AG08396 (cell line): Measurements from ENCODE around the gene JAK2.
A peak's percentile ranks its signal among the peaks of the same experiment; 100 is the strongest.
"Not testable (repeated sequence)": the region's sequence is repeated elsewhere in the genome, so short reads cannot be mapped to it uniquely, and the experiment has no call there.

Experiments
- DNase-seq: peaks from one replicate; pipeline ENCODE4 v3.0.0; 2012; ENCODE audit warnings: low spot score, mixed read lengths

The JAK2 gene

GRCh38 chr9:4980086-4980727 lies 4.9 kb upstream of the JAK2 start:
- DNase-seq: no peak

- no peak for DNase-seq
These were observed 2.2 kb upstream of the JAK2 start for GRCh38 chr9:4982721-4983482.

GRCh38 chr9:4983601-4984165 lies 1.4 kb upstream of the JAK2 start:
- DNase-seq: no peak

- DNase-seq: no peak
These were observed 876 bp upstream of the JAK2 start for GRCh38 chr9:4984171-4984620.

- peak; percentile 23 for DNase-seq
These were observed 554 bp downstream of the JAK2 start for GRCh38 chr9:4985386-4986266.

GRCh38 chr9:4986296-4986695 lies 1.2 kb downstream of the JAK2 start:
- DNase-seq: no peak

GRCh38 chr9:4986783-4987182 lies 1.7 kb downstream of the JAK2 start:
- no peak for DNase-seq

- DNase-seq: peak; percentile 43
These were observed 2.9 kb downstream of the JAK2 start for GRCh38 chr9:4987961-4988421.

- DNase-seq: no peak
These were observed 7.8 kb downstream of the JAK2 start for GRCh38 chr9:4992872-4993271.

- DNase-seq: no peak
These were observed 9.3 kb downstream of the JAK2 start for GRCh38 chr9:4994166-4994890.

- no peak for DNase-seq
These were observed 12.1 kb downstream of the JAK2 start for GRCh38 chr9:4997196-4997595.

GRCh38 chr9:4997631-4998030 lies 12.6 kb downstream of the JAK2 start:
- no peak for DNase-seq

- no peak for DNase-seq
These were observed 17.7 kb downstream of the JAK2 start for GRCh38 chr9:5002811-5003210.

GRCh38 chr9:5004481-5004880 lies 19.4 kb downstream of the JAK2 start:
- no peak for DNase-seq

- no peak for DNase-seq
These were observed 23.1 kb downstream of the JAK2 start for GRCh38 chr9:5008202-5008601.

GRCh38 chr9:5013374-5013773 lies 28.3 kb downstream of the JAK2 start:
- no peak for DNase-seq

- DNase-seq: no peak
These were observed 30.9 kb downstream of the JAK2 start for GRCh38 chr9:5015934-5016333.

- DNase-seq: no peak
These were observed 40.3 kb downstream of the JAK2 start for GRCh38 chr9:5025416-5025815.

- DNase-seq: not testable (repeated sequence)
These were observed 46.9 kb downstream of the JAK2 start for GRCh38 chr9:5031941-5032340.

GRCh38 chr9:5040730-5041389 lies 55.8 kb downstream of the JAK2 start:
- DNase-seq: no peak
